ENCODE data around the gene RENBP. TPM values are rescaled to one million over a fixed set of nuclear protein-coding genes. Genes with fewer than 3 reads are reported as not detected.

Gene RENBP
- total and polyA plus RNA-seq, 9 of the 15 experiments (the other 6 are each of a cell fraction or from before 2014, with no cell fraction given) = 0.07 to 14.8 (median 10.6) TPM; not detected in 1

GRCh38 chrX:153972368-153973126 lies 28.1 kb upstream of the RENBP start, which contains the start of gene TMEM187 (continued):
- no peak for TF ChIP-seq RAD21 (CRISPR knock-in tag; conservative IDR thresholded peaks at IDR 0.05 in 1 of 2, IDR thresholded peaks at IDR 0.05 in 1 of 2)
- no peak for TF ChIP-seq SNRNP70 (optimal IDR thresholded peaks at IDR 0.05; ENCODE audit: low read depth, low read length)
- TF ChIP-seq NBN (IDR thresholded peaks at IDR 0.05; ENCODE audit: low read depth) = no peak
- TF ChIP-seq ARHGAP35 (IDR thresholded peaks at IDR 0.05; ENCODE audit: partially characterized antibody) = no peak
- no peak for TF ChIP-seq DPF2 (IDR thresholded peaks at IDR 0.05)
- TF ChIP-seq POLR2G (IDR thresholded peaks at IDR 0.05; ENCODE audit: low read depth, low read length) = peak; percentile 76
- TF ChIP-seq ZC3H4 (CRISPR knock-in tag; IDR thresholded peaks at IDR 0.05; ENCODE audit: borderline replicate concordance) = no peak
- TF ChIP-seq SIX5 (IDR thresholded peaks at IDR 0.05; ENCODE audit: borderline replicate concordance in 1 of 2, insufficient read depth in 1 of 2, low read depth in 1 of 2, low read length in 2 of 2) = no peak
- no peak for TF ChIP-seq EZH2 (IDR thresholded peaks at IDR 0.05; ENCODE audit: borderline replicate concordance, low read depth, low read length)
- no peak for TF ChIP-seq RNF219 (CRISPR knock-in tag; IDR thresholded peaks at IDR 0.05)
- TF ChIP-seq ZNF277 (CRISPR knock-in tag; IDR thresholded peaks at IDR 0.05; ENCODE audit: borderline replicate concordance) = no peak
- TF ChIP-seq TAF15 (IDR thresholded peaks at IDR 0.05; ENCODE audit: low read depth, low read length) = no peak
- no peak for TF ChIP-seq ILK (tag; IDR thresholded peaks at IDR 0.05; ENCODE audit: borderline replicate concordance, low read depth)
- TF ChIP-seq FOS (IDR thresholded peaks at IDR 0.05; ENCODE audit: extremely low read depth, insufficient read length) = no peak
- TF ChIP-seq U2AF1 (optimal IDR thresholded peaks at IDR 0.05; ENCODE audit: low read depth, low read length) = no peak
- TF ChIP-seq SMARCE1 (IDR thresholded peaks at IDR 0.05) = no peak
- TF ChIP-seq E2F5 (CRISPR knock-in tag; IDR thresholded peaks at IDR 0.05) = no peak
- TF ChIP-seq FOXK1 (CRISPR knock-in tag; IDR thresholded peaks at IDR 0.05; ENCODE audit: borderline replicate concordance) = no peak
- no peak for TF ChIP-seq KDM4B (IDR thresholded peaks at IDR 0.05; ENCODE audit: borderline replicate concordance in 2 of 2, low read depth in 1 of 2)
- TF ChIP-seq EGR1 (conservative IDR thresholded peaks at IDR 0.05) = peak; percentile 62
- no peak for TF ChIP-seq PCBP2 (IDR thresholded peaks at IDR 0.05; ENCODE audit: low read depth, low read length, poor library complexity, severe bottlenecking)
- TF ChIP-seq DDX20 (tag; IDR thresholded peaks at IDR 0.05; ENCODE audit: low read depth) = no peak
- TF ChIP-seq HSF4 (CRISPR knock-in tag; IDR thresholded peaks at IDR 0.05; ENCODE audit: borderline replicate concordance) = no peak
- no peak for TF ChIP-seq NFRKB (IDR thresholded peaks at IDR 0.05; ENCODE audit: low read depth)
- TF ChIP-seq XRCC3 (IDR thresholded peaks at IDR 0.05) = no peak
